ENCODE data around the gene ZNF292.

DNA sequence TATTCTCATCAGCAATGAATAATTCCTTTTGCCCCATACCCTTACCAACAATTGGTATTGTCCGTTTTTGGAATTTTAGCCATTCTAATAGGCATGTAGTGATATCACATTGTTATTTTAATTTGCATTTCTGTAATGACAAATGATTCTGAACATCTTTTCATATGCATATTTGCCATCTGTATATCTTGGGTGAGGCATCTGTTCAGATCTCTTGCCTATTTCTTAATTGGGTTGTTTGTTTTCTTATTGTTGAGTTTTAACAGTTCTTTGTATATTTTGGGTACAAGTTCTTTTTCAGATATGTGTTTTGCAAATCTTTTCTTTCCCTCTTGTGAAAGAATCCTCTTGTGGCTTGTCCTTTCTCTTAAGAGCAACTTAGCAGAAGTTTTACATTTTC lies 69.6 kb downstream of the ZNF292 start:
- TF ChIP-seq, protein P1, sequence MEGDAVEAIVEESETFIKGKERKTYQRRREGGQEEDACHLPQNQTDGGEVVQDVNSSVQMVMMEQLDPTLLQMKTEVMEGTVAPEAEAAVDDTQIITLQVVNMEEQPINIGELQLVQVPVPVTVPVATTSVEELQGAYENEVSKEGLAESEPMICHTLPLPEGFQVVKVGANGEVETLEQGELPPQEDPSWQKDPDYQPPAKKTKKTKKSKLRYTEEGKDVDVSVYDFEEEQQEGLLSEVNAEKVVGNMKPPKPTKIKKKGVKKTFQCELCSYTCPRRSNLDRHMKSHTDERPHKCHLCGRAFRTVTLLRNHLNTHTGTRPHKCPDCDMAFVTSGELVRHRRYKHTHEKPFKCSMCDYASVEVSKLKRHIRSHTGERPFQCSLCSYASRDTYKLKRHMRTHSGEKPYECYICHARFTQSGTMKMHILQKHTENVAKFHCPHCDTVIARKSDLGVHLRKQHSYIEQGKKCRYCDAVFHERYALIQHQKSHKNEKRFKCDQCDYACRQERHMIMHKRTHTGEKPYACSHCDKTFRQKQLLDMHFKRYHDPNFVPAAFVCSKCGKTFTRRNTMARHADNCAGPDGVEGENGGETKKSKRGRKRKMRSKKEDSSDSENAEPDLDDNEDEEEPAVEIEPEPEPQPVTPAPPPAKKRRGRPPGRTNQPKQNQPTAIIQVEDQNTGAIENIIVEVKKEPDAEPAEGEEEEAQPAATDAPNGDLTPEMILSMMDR (IDR thresholded peaks at IDR 0.05) = no peak
- no peak for TF ChIP-seq POLR2A (IDR thresholded peaks at IDR 0.05)
- TF ChIP-seq EP300 (IDR thresholded peaks at IDR 0.05) = no peak
- no peak for TF ChIP-seq POLR2AphosphoS5 (IDR thresholded peaks at IDR 0.05)

Measured in stomach (tissue), 4 donors.